NCI-H1092 (cell line): Measurements from ENCODE around the gene RRN3.
"Not testable (repeated sequence)": the region's sequence is repeated elsewhere in the genome, so short reads cannot be mapped to it uniquely, and the experiment has no call there.

ENCODE experiments used
- DNase-seq: peaks from one replicate; lab custom pipeline; 2025; lab: John Stamatoyannopoulos, UW

RRN3 gene

GRCh38 chr16:15027503-15028344 lies 66.3 kb downstream of the RRN3 start:
- not testable (repeated sequence) for DNase-seq

GRCh38 chr16:15027051-15027450 lies 67.0 kb downstream of the RRN3 start:
- not testable (repeated sequence) for DNase-seq

GRCh38 chr16:15025234-15025951 lies 68.7 kb downstream of the RRN3 start:
- not testable (repeated sequence) for DNase-seq

GRCh38 chr16:15024858-15025199 lies 69.2 kb downstream of the RRN3 start:
- DNase-seq = not testable (repeated sequence)

GRCh38 chr16:15023381-15024077 lies 70.5 kb downstream of the RRN3 start:
- not testable (repeated sequence) for DNase-seq

- not testable (repeated sequence) for DNase-seq
These were observed 71.9 kb downstream of the RRN3 start for GRCh38 chr16:15022194-15022593.

GRCh38 chr16:15021429-15021828 lies 72.6 kb downstream of the RRN3 start:
- not testable (repeated sequence) for DNase-seq

- DNase-seq = not testable (repeated sequence)
These were observed 77.0 kb downstream of the RRN3 start for GRCh38 chr16:15016951-15017580.

- DNase-seq = not testable (repeated sequence)
These were observed 77.7 kb downstream of the RRN3 start for GRCh38 chr16:15016354-15016753.

GRCh38 chr16:15015671-15016070 lies 78.4 kb downstream of the RRN3 start:
- DNase-seq = not testable (repeated sequence)

GRCh38 chr16:15012941-15013340 lies 81.1 kb downstream of the RRN3 start:
- not testable (repeated sequence) for DNase-seq
